Activated CD4-positive, alpha-beta memory T cell treated with anti-CD3 and anti-CD28 coated beads for 36 hours (primary cell): ENCODE measurements around the gene NUCB1. TPM values are rescaled to one million over a fixed set of nuclear protein-coding genes. Genes with fewer than 3 reads are reported as not detected.
"Not testable (repeated sequence)": the region's sequence is repeated elsewhere in the genome, so short reads cannot be mapped to it uniquely, and the experiment has no call there.

Experiments used
- CTCF ChIA-PET: fragments of 350-600 bp; sonication (Branson Sonifier 250); formaldehyde crosslinking; loops from one replicate; lab custom pipeline; 2021; ENCODE audit warnings: antibody characterized with exemption, inconsistent platforms; lab: Charles Lee
- POLR2A ChIA-PET: fragments of 350-600 bp; sonication (Branson Sonifier 250); formaldehyde crosslinking; loops from one replicate; lab custom pipeline; 2021; ENCODE audit warnings: antibody characterized with exemption; lab: Charles Lee
- DNase-seq: peaks from one replicate; pipeline ENCODE4 v3.0.0-alpha.2; 2020
- H3K27ac Mint-ChIP-seq: one replicate; pipeline ENCODE4 v1.8.0; 2021; ENCODE audit warnings: mixed read lengths
- H3K27me3 Mint-ChIP-seq: one replicate; pipeline ENCODE4 v1.8.0; 2021; ENCODE audit warnings: mixed read lengths
- H3K36me3 Mint-ChIP-seq: one replicate; pipeline ENCODE4 v1.8.0; 2021; ENCODE audit warnings: mixed read lengths
- H3K4me1 Mint-ChIP-seq: one replicate; pipeline ENCODE4 v1.8.0; 2021; ENCODE audit warnings: low read depth, mixed read lengths
- H3K4me3 Mint-ChIP-seq: one replicate; pipeline ENCODE4 v1.8.0; 2021; ENCODE audit warnings: mild to moderate bottlenecking, mixed read lengths
- H3K9me3 Mint-ChIP-seq: one replicate; pipeline ENCODE4 v1.8.0; 2021; ENCODE audit warnings: mixed read lengths
- intact Hi-C: fragments of 100-400 bp; cut with micrococcal nuclease; formaldehyde crosslinking; loops from one replicate; pipeline ENCODE4 v1.15.1; 2023
- total RNA-seq, 2 experiments: library from RNA; stranded (reverse); gene quantifications; one replicate each; pipeline ENCODE4 v1.2.3, GENCODE V29; 2021

Gene NUCB1
- total RNA-seq, 2 experiments from 2014 or later: 154 to 159 TPM

DNA sequence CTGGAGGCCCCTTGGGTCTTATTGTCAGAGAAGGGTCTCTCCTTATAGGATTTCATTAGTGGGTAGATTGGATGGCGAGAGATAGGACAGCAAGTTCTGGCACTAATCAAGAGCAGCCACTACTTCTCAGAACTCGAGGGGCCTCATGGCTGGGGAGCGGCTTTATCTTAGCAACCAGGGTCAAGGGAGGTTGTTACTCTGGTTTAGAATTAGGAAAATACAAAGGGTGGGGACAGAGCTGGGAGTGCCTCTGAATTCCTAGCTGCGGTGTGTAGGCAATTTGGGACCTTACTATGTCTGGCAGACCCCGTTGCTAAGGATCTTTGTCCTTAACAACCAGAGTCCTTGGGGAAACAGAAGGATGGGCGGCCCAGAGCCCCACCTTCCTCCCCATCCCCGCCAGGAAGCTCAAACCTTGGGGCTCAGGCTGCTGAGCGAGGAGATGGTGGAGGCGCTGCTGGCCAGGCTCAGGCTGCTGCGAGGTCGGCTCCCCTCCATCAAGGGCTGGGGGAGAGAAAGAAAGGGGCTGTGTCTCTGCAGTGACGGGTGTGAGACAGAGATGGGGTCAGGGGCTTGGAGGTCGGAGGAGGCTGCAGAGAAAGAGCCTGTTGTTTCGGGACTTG, 32.9 kb upstream of the NUCB1 start:
- no peak overlapping the region for H3K27ac Mint-ChIP-seq
- ChIA-PET POLR2A (no interaction called here), CTCF (interaction anchor here (1.0 kb wide), 1 partner anchor 25 kb away, joined by 3 read pairs; no protein-coding TSS in a partner anchor)
- DNase-seq: no peak
- intact Hi-C loops: no loop called here
- H3K36me3 Mint-ChIP-seq: peaks cover 2% of the 10 kb centered on the region
- peaks cover 2% of the 10 kb centered on the region for H3K27me3 Mint-ChIP-seq
- peaks cover 7% of the 10 kb centered on the region for H3K4me1 Mint-ChIP-seq
- H3K9me3 Mint-ChIP-seq: no peaks in the 10 kb centered on the region
- no peak overlapping the region for H3K4me3 Mint-ChIP-seq

- no peak for DNase-seq
- Mint-ChIP-seq H3K36me3 (peaks cover 7% of the 10 kb centered on the region), H3K27me3 (peaks cover 2% of the 10 kb centered on the region), H3K9me3 (no peaks in the 10 kb centered on the region), H3K27ac (no peak overlapping the region), H3K4me3 (no peak overlapping the region), H3K4me1 (peaks cover 7% of the 10 kb centered on the region)
- intact Hi-C loops: no loop called here
- CTCF ChIA-PET: interaction anchor here (1.0 to 1.8 kb wide), 2 partner anchors 26 to 72 kb away, joined by 3 to 8 read pairs; no protein-coding TSS in a partner anchor
- POLR2A ChIA-PET: no interaction called here
Measured at GRCh38 chr19:48867746-48868113, 32.4 kb upstream of the NUCB1 start.

- Mint-ChIP-seq H3K27me3 (peaks cover 2% of the 10 kb centered on the region), H3K4me1 (peaks cover 8% of the 10 kb centered on the region), H3K9me3 (no peaks in the 10 kb centered on the region), H3K4me3 (no peak within 1 kb of the TSS), H3K36me3 (peaks cover 12% of the 10 kb centered on the region), H3K27ac (no peak within 1 kb of the TSS)
- DNase-seq: no peak
- intact Hi-C loops: no loop called here
- ChIA-PET CTCF (interaction anchor here (1.8 kb wide), 1 partner anchor 73 kb away, joined by 8 read pairs; no protein-coding TSS in a partner anchor), POLR2A (no interaction called here)
Measured at GRCh38 chr19:48868114-48868886, 31.8 kb upstream of the NUCB1 start, which contains the start of gene PLEKHA4. Gene PLEKHA4 (minus strand): TSS chr19:48868617. CDS start chr19:48867620, 997 bp downstream.

- H3K27ac Mint-ChIP-seq: no peak overlapping the region
- peaks cover 22% of the 10 kb centered on the region for H3K4me1 Mint-ChIP-seq
- POLR2A ChIA-PET: no interaction called here
- H3K27me3 Mint-ChIP-seq: peaks cover 2% of the 10 kb centered on the region
- H3K9me3 Mint-ChIP-seq: no peaks in the 10 kb centered on the region
- peaks cover 30% of the 10 kb centered on the region for H3K36me3 Mint-ChIP-seq
- DNase-seq: no peak
- no peak overlapping the region for H3K4me3 Mint-ChIP-seq
- intact Hi-C loops: loop anchor here (10.0 kb wide), 1 partner anchor 545 kb away; the partner anchor contains the start of gene EMP3
- CTCF ChIA-PET: interaction anchor here (0.7 kb wide), 1 partner anchor 27 kb away, joined by 3 read pairs; no protein-coding TSS in a partner anchor
Measured at GRCh38 chr19:48870048-48870447, 30.1 kb upstream of the NUCB1 start.

DNA sequence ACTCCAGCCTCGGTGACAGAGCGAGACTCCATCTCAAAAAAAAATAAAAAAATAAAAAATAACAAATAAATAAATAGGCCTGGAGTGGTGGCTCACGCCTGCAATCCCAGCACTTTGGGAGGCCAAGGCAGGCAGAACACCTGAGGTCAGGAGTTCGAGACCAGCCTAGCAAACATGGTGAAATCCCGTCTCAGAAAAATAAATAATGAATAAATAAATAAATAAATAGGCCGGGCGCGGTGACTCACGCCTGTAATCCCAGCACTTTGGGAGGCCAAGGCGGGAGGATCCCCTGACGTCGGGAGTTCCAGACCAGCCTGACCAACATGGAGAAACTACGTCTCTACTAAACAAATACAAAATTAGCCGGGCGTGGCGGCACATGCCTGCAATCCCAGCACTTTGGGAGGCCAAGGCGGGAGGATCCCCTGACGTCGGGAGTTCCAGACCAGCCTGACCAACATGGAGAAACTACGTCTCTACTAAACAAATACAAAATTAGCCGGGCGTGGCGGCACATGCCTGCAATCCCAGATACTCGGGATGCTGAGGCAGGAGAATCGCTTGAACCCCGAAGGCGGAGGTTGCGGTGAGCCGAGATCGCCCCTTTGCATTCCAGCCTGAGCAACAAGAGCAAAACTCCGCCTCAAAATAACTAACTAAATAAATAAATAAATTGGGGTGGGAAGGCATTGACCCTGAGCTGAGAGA, 28.5 kb upstream of the NUCB1 start:
- H3K27me3 Mint-ChIP-seq, DNase-seq, H3K9me3 Mint-ChIP-seq: not testable (repeated sequence)
- ChIA-PET CTCF (interaction anchor here (0.6 to 1.5 kb wide), 4 partner anchors 17 to 99 kb away, joined by 3 to 5 read pairs (median 3); partner anchors contain the start of gene HSD17B14), POLR2A (interaction anchor here (0.6 to 1.6 kb wide), 18 partner anchors 9 to 226 kb away, joined by 3 to 6 read pairs (median 4); partner anchors contain the start of genes BCAT2, FTL, GYS1 and NUCB1)
- peaks cover 46% of the 10 kb centered on the region for H3K36me3 Mint-ChIP-seq
- intact Hi-C loops: loop anchor here (10.0 kb wide), 1 partner anchor 547 kb away; the partner anchor contains the start of gene EMP3
- H3K27ac Mint-ChIP-seq: peak overlapping the region; percentile 99
- peaks cover 29% of the 10 kb centered on the region for H3K4me1 Mint-ChIP-seq
- peak overlapping the region; percentile 95 for H3K4me3 Mint-ChIP-seq

DNA sequence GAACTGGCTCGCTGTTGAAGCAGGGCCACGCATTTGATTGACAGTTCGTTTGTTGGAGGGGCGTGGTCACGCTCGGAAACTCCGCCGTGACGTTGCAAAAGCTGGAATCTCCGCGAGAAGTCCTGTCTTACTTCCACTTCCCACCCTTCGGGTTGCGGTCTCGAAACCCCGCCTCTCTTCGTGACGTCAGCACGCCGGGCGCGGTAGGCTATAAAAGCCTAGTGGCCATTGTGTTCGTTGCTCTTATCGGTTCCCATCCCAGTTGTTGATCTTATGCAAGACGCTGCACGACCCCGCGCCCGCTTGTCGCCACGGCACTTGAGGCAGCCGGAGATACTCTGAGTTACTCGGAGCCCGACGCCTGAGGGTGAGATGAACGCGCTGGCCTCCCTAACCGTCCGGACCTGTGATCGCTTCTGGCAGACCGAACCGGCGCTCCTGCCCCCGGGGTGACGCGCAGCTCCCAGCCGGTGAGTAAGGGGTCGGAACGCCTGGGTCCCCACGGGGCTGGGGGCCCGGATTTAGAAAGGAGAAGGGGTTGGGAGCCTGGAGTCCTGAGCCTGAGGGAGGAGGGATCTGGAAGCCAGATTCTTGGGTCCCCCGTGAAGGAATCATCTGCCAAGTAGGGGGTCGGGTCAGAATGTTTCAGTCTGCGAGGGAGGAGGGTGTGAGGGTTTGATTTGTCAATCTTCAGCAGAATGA, 27.8 kb upstream of the NUCB1 start, which contains the start of gene PPP1R15A:
PPP1R15A (plus strand) TSS at position 240 of the 702 bp plus-strand sequence. CDS start 813 bp downstream, outside the sequence.
- H3K27ac Mint-ChIP-seq: peak within 1 kb of the TSS; percentile 99
- no peaks in the 10 kb centered on the region for H3K9me3 Mint-ChIP-seq
- H3K36me3 Mint-ChIP-seq: peaks cover 46% of the 10 kb centered on the region
- peaks cover 30% of the 10 kb centered on the region for H3K4me1 Mint-ChIP-seq
- peak; percentile 99 for DNase-seq
- peak within 1 kb of the TSS; percentile 95 for H3K4me3 Mint-ChIP-seq
- ChIA-PET POLR2A (interaction anchor here (0.6 to 3.8 kb wide), 21 partner anchors 8 to 227 kb away, joined by 3 to 29 read pairs (median 4); partner anchors contain the start of genes BCAT2, FTL, GYS1 and NUCB1), CTCF (interaction anchor here (0.6 to 1.5 kb wide), 5 partner anchors 18 to 121 kb away, joined by 3 to 5 read pairs (median 3); partner anchors contain the start of genes HSD17B14 and RUVBL2)
- intact Hi-C loops: loop anchor here (10.0 kb wide), 1 partner anchor 548 kb away; the partner anchor contains the start of gene EMP3
- peaks cover 2% of the 10 kb centered on the region for H3K27me3 Mint-ChIP-seq

DNA sequence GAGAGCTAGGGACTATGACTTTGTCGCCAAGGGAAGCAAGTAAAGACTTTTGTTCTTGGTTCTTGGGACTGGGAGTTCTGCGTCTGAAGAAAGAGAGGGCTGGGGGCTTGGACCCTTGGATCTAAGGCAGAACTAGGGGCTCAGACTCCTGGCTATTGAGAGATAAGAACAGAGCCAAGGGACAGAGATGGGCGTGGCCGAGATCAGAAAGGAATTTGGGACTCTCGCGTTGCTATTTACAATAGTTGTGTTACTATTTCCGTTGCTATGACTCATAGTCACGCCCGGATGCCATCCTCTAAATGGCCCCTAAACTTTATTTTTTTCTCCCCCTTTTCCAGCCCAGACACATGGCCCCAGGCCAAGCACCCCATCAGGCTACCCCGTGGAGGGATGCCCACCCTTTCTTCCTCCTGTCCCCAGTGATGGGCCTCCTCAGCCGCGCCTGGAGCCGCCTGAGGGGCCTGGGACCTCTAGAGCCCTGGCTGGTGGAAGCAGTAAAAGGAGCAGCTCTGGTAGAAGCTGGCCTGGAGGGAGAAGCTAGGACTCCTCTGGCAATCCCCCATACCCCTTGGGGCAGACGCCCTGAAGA, 27.1 kb upstream of the NUCB1 start:
- Mint-ChIP-seq H3K36me3 (peaks cover 48% of the 10 kb centered on the region), H3K27me3 (peaks cover 2% of the 10 kb centered on the region), H3K4me3 (peak overlapping the region; percentile 95), H3K27ac (peak overlapping the region; percentile 99), H3K4me1 (peaks cover 35% of the 10 kb centered on the region), H3K9me3 (no peaks in the 10 kb centered on the region)
- CTCF ChIA-PET: interaction anchor here (1.5 kb wide), 1 partner anchor 121 kb away, joined by 3 read pairs; the partner anchor contains the start of gene RUVBL2
- intact Hi-C loops: loop anchor here (1.0 to 10.0 kb wide), 2 partner anchors 92 to 548 kb away; partner anchors contain the start of genes EMP3 and FTL
- POLR2A ChIA-PET: interaction anchor here (1.0 to 3.8 kb wide), 7 partner anchors 15 to 227 kb away, joined by 3 to 29 read pairs (median 5); partner anchors contain the start of genes BCAT2, NUCB1 and TULP2
- peak; percentile 90 for DNase-seq

DNA sequence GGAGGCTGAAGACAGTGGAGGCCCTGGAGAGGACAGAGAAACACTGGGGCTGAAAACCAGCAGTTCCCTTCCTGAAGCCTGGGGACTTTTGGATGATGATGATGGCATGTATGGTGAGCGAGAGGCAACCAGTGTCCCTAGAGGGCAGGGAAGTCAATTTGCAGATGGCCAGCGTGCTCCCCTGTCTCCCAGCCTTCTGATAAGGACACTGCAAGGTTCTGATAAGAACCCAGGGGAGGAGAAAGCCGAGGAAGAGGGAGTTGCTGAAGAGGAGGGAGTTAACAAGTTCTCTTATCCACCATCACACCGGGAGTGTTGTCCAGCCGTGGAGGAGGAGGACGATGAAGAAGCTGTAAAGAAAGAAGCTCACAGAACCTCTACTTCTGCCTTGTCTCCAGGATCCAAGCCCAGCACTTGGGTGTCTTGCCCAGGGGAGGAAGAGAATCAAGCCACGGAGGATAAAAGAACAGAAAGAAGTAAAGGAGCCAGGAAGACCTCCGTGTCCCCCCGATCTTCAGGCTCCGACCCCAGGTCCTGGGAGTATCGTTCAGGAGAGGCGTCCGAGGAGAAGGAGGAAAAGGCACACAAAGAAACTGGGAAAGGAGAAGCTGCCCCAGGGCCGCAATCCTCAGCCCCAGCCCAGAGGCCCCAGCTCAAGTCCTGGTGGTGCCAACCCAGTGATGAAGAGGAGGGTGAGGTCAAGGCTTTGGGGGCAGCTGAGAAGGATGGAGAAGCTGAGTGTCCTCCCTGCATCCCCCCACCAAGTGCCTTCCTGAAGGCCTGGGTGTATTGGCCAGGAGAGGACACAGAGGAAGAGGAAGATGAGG, 26.4 kb upstream of the NUCB1 start:
- Mint-ChIP-seq H3K27ac (peak overlapping the region; percentile 99), H3K27me3 (no peaks in the 10 kb centered on the region), H3K4me1 (peaks cover 35% of the 10 kb centered on the region), H3K9me3 (no peaks in the 10 kb centered on the region), H3K36me3 (peaks cover 53% of the 10 kb centered on the region), H3K4me3 (peak overlapping the region; percentile 95)
- intact Hi-C loops: loop anchor here (1.0 to 10.0 kb wide), 3 partner anchors 63 to 549 kb away; partner anchors contain the start of genes BCAT2, EMP3 and FTL
- CTCF ChIA-PET: interaction anchor here (1.5 to 3.0 kb wide), 2 partner anchors 97 to 120 kb away, joined by 3 to 15 read pairs; partner anchors contain the start of gene RUVBL2
- POLR2A ChIA-PET: interaction anchor here (0.8 to 3.8 kb wide), 7 partner anchors 26 to 624 kb away, joined by 3 to 29 read pairs (median 5); partner anchors contain the start of genes BAX, NUCB1 and TULP2
- peak; percentile 40 for DNase-seq

- peak overlapping the region; percentile 99 for H3K27ac Mint-ChIP-seq
- no peaks in the 10 kb centered on the region for H3K27me3 Mint-ChIP-seq
- DNase-seq: peak; percentile 52
- CTCF ChIA-PET: interaction anchor here (0.6 to 3.0 kb wide), 5 partner anchors 25 to 147 kb away, joined by 3 to 15 read pairs (median 4); partner anchors contain the start of genes GYS1, NUCB1 and RUVBL2
- intact Hi-C loops: loop anchor here (1.0 to 10.0 kb wide), 4 partner anchors 26 to 550 kb away; partner anchors contain the start of genes BCAT2, EMP3, GYS1 and NUCB1
- H3K4me1 Mint-ChIP-seq: peaks cover 37% of the 10 kb centered on the region
- H3K36me3 Mint-ChIP-seq: peaks cover 54% of the 10 kb centered on the region
- H3K4me3 Mint-ChIP-seq: peak overlapping the region; percentile 95
- no peaks in the 10 kb centered on the region for H3K9me3 Mint-ChIP-seq
- POLR2A ChIA-PET: interaction anchor here (0.7 to 3.8 kb wide), 9 partner anchors 26 to 625 kb away, joined by 3 to 29 read pairs (median 5); partner anchors contain the start of genes BAX, FTL, NUCB1 and TULP2
Measured at GRCh38 chr19:48874303-48875135, 25.6 kb upstream of the NUCB1 start.
